Endothelial cell of umbilical vein (primary cell): ENCODE results near the gene PCGF2. TPM values are rescaled to one million over a fixed set of nuclear protein-coding genes. Genes with fewer than 3 reads are reported as not detected.

Experiments
- Bru-seq: library from RNA; stranded (reverse); fragments of 400-500 nt; gene quantifications from one replicate; lab custom pipeline; 2021; lab: Mats Ljungman, UMichigan
- BruChase-seq, 2 experiments: library from RNA; stranded (reverse); fragments of 400-500 nt; gene quantifications; one replicate each; lab custom pipeline; 2021; lab: Mats Ljungman, UMichigan
- BruUV-seq: library from RNA; stranded (reverse); fragments of 400-500 nt; replicated peaks from 2 replicates; lab custom pipeline; 2021; lab: Mats Ljungman, UMichigan
- CTCF ChIA-PET: fragments of 300-600, 350-600 bp; sonication (Branson Sonifier 250); formaldehyde crosslinking; loops from one replicate; lab custom pipeline; 2021; ENCODE audit warnings: antibody characterized with exemption, inconsistent platforms; lab: Charles Lee
- POLR2A ChIA-PET: fragments of 300-600, 350-600 bp; sonication (Branson Sonifier 250); formaldehyde crosslinking; loops from one replicate; lab custom pipeline; 2021; ENCODE audit warnings: antibody characterized with exemption, inconsistent platforms; lab: Charles Lee
- DNase-seq: peaks from one replicate; pipeline ENCODE4 v3.0.0-alpha.2; 2011; ENCODE audit warnings: low read depth, low spot score
- FAIRE-seq: peaks from 2 replicates; lab custom pipeline; 2011; peaks lifted over from hg19 to GRCh38; lab: Jason Lieb, UNC
- H2AFZ ChIP-seq: 2 replicates; pipeline ENCODE4 v1.6.0; 2012; ENCODE audit warnings: low read depth, low read length, control low read depth, inconsistent platforms
- H3K27ac ChIP-seq: 2 replicates; pipeline ENCODE4 v1.5.1; 2011; ENCODE audit warnings: low read depth, mild to moderate bottlenecking, control low read depth, low read length, moderate library complexity; ENCODE audit not compliant: insufficient read depth
- H3K27me3 ChIP-seq, 2 experiments: 2 replicates each; pipeline versions ENCODE4 v1.6.0 to v1.6.1; 2011; ENCODE audit warnings: low read length in 2 of 2, mixed read lengths in 1 of 2; ENCODE audit not compliant: control insufficient read depth in 2 of 2, insufficient read depth in 2 of 2
- H3K36me3 ChIP-seq, 2 experiments: 2 replicates in 1 of 2; 3 replicates in 1 of 2; pipeline ENCODE4 v1.5.1; 2011; ENCODE audit warnings: low read length in 2 of 2, mild to moderate bottlenecking in 1 of 2, moderate library complexity in 1 of 2; ENCODE audit not compliant: control insufficient read depth in 2 of 2, insufficient read depth in 2 of 2; ENCODE audit errors: extremely low read depth in 1 of 2
- H3K4me1 ChIP-seq: 3 replicates; pipeline ENCODE4 v1.5.1; 2011; ENCODE audit warnings: mild to moderate bottlenecking, low read length; ENCODE audit not compliant: control insufficient read depth, insufficient read depth; ENCODE audit errors: extremely low read depth
- H3K4me2 ChIP-seq: 2 replicates; pipeline ENCODE4 v1.6.1; 2011; ENCODE audit warnings: low read length, control low read depth, mixed read lengths; ENCODE audit not compliant: insufficient read depth
- H3K4me3 ChIP-seq, 3 experiments: fragments of 200-600 bp in 1 of 3; sonication (generic), shearing (Covaris generic) in 1 of 3; replicated peaks in 1 of 3; 2 replicates each; pipeline ENCODE4 v1.5.1; 2011 to 2016; ENCODE audit warnings: control low read depth in 3 of 3, low read length in 3 of 3, mild to moderate bottlenecking in 2 of 3, inconsistent platforms in 1 of 3, low read depth in 1 of 3, moderate library complexity in 1 of 3; ENCODE audit not compliant: insufficient read depth in 1 of 3
- H3K79me2 ChIP-seq: 2 replicates; pipeline ENCODE4 v1.6.0; 2012; ENCODE audit warnings: low read length, inconsistent platforms; ENCODE audit not compliant: control insufficient read depth, insufficient read depth
- H3K9ac ChIP-seq: replicated peaks from 2 replicates; pipeline ENCODE3; 2011; ENCODE audit warnings: low read length, control low read depth; ENCODE audit not compliant: insufficient read depth; ENCODE audit errors: extremely low read depth
- H3K9me1 ChIP-seq: replicated peaks from 3 replicates; pipeline ENCODE4 v1.6.0; 2011; ENCODE audit warnings: mild to moderate bottlenecking, low read length; ENCODE audit not compliant: control insufficient read depth, insufficient read depth; ENCODE audit errors: extremely low read depth
- H3K9me3 ChIP-seq: replicated peaks from 2 replicates; pipeline ENCODE4 v1.5.1; 2012; ENCODE audit warnings: low read length, inconsistent platforms; ENCODE audit not compliant: control insufficient read depth, insufficient read depth
- H4K20me1 ChIP-seq: replicated peaks from 2 replicates; pipeline ENCODE3; 2011; ENCODE audit warnings: mild to moderate bottlenecking, low read length; ENCODE audit not compliant: control insufficient read depth, insufficient read depth; ENCODE audit errors: extremely low read depth
- CTCF ChIP-seq, 2 donors: IDR thresholded peaks; 1 replicate in 1 of 2; 2 replicates in 1 of 2; pipeline ENCODE4 v1.5.1; 2011; ENCODE audit warnings: low read length in 2 of 2, mild to moderate bottlenecking in 2 of 2, moderate library complexity in 2 of 2, control low read depth in 1 of 2, inconsistent platforms in 1 of 2, low read depth in 1 of 2; ENCODE audit not compliant: insufficient read depth in 1 of 2; ENCODE audit errors: extremely low read depth in 1 of 2
- EZH2 ChIP-seq: IDR thresholded peaks from 2 replicates; pipeline ENCODE4 v1.6.1; 2012; ENCODE audit warnings: borderline replicate concordance, low read depth, mild to moderate bottlenecking, moderate library complexity, low read length, inconsistent platforms; ENCODE audit not compliant: severe bottlenecking
- FOS ChIP-seq: IDR thresholded peaks from 2 replicates; pipeline ENCODE4 v1.6.1; 2011; ENCODE audit warnings: mild to moderate bottlenecking, low read length, moderate library complexity, borderline replicate concordance; ENCODE audit not compliant: insufficient read depth
- GATA2 ChIP-seq: IDR thresholded peaks from 2 replicates; pipeline ENCODE4 v1.7.0; 2011; ENCODE audit warnings: low read depth, mild to moderate bottlenecking, moderate library complexity, mixed read lengths, low read length; ENCODE audit not compliant: insufficient read length, insufficient read depth
- JUN ChIP-seq: IDR thresholded peaks from 2 replicates; pipeline ENCODE4 v1.6.1; 2011; ENCODE audit warnings: borderline replicate concordance, low read depth; ENCODE audit not compliant: insufficient read length, insufficient read depth
- MAX ChIP-seq: IDR thresholded peaks from 2 replicates; pipeline ENCODE4 v1.6.1; 2011; ENCODE audit not compliant: insufficient read depth, insufficient read length
- MYC ChIP-seq: IDR thresholded peaks from one replicate; pipeline ENCODE4 v1.6.1; 2011; ENCODE audit warnings: mild to moderate bottlenecking, low read depth, low read length
- POLR2A ChIP-seq: IDR thresholded peaks from 2 replicates; pipeline ENCODE4 v1.6.1; 2012; ENCODE audit warnings: low read depth, mild to moderate bottlenecking, control low read depth, low read length
- POLR2AphosphoS5 ChIP-seq: IDR thresholded peaks from 2 replicates; pipeline ENCODE4 v1.6.1; 2012; ENCODE audit warnings: low read depth, mild to moderate bottlenecking, control low read depth, low read length, moderate library complexity; ENCODE audit not compliant: insufficient read depth
- dilution Hi-C: fragments of 300-500 bp; cut with MboI; formaldehyde crosslinking; loops from one replicate; pipeline ENCODE4 v1.15.0; 2019; ENCODE audit warnings: low sequenced_read_pairs; ENCODE audit not compliant: extremely low pct_ligation_motif_present
- intact Hi-C: fragments of 100-400 bp; cut with micrococcal nuclease; formaldehyde crosslinking; loops from one replicate; pipeline ENCODE4 v1.10.0; 2022
- long read RNA-seq: library from polyadenylated mRNA; stranded (forward); transcript quantifications from one replicate; pipeline ENCODE4 v2.0.0, GENCODE V29; 2021
- polyA minus RNA-seq, 3 experiments: library from RNA; depleted of rRNA, polyadenylated mRNA; stranded (reverse); fragments of >200 nt; gene quantifications; 1 replicate in 1 of 3; 2 replicates in 2 of 3; pipeline ENCODE4 v1.2.3, GENCODE V29; 2011
- polyA plus RNA-seq, 4 experiments: library from polyadenylated mRNA; depleted of rRNA in 3 of 4; stranded (reverse) in 3 of 4; unstranded in 1 of 4; fragments of >200 nt; gene quantifications; 2 replicates each; pipeline versions ENCODE4 v1.2.1 to v1.2.3, GENCODE V29; 2011 to 2012; ENCODE audit warnings: missing spikeins in 1 of 4
- total RNA-seq: library from RNA; stranded (reverse); gene quantifications from 2 replicates; pipeline ENCODE4 v1.2.3, GENCODE V29; 2021

Gene PCGF2
- 77.5 and 78.4 TPM in 2 replicates for total RNA-seq
- 39.8 and 45.3 TPM in 2 replicates for polyA plus RNA-seq
- polyA plus RNA-seq (2011; cell fraction: cytosol; rRNA removed): 28.6 and 32.6 TPM in 2 replicates
- polyA plus RNA-seq (2011; cell fraction: nucleus; rRNA removed): 29.6 and 36.9 TPM in 2 replicates
- polyA plus RNA-seq (2012): 55.8 and 74.4 TPM in 2 replicates
- 20.3 and 20.9 TPM in 2 replicates for polyA minus RNA-seq
- polyA minus RNA-seq (2011; cell fraction: cytosol; rRNA and poly(A)+ RNA removed): 16.7 TPM
- 7.9 and 14.5 TPM in 2 replicates for polyA minus RNA-seq (2011; cell fraction: nucleus; rRNA and poly(A)+ RNA removed)
- Bru-seq, nascent RNA: percentile 65 among the genes with signal in this experiment
- percentile 94 among the genes with signal in this experiment for BruChase-seq, experiment 1, labeled RNA remaining after a 6-hour chase
- BruChase-seq, experiment 2, labeled RNA remaining after a 2-hour chase: percentile 88 among the genes with signal in this experiment
- long read RNA-seq, partial matches to known transcripts: 24 of 52 reads
- long read RNA-seq, other reads (novel, unspliced or antisense): 27 of 52 reads

GRCh38 chr17:38748149-38748891 is at the start of gene PCGF2:
Gene PCGF2 (minus strand): TSS chr17:38748336. CDS start chr17:38740402, 7,934 bp downstream.
- Histone ChIP-seq H3K36me3 (no peaks in the 10 kb centered on the region), H3K4me2 (peak within 1 kb of the TSS; percentile 88), H3K4me3 (peak within 1 kb of the TSS; percentile 80 to 90 (median 80)), H3K4me1 (peaks cover 48% of the 10 kb centered on the region), H3K79me2 (peaks cover 57% of the 10 kb centered on the region), H2AFZ (peak within 1 kb of the TSS; percentile 65), H3K27ac (peak within 1 kb of the TSS; percentile 68), H4K20me1 (peaks cover 2% of the 10 kb centered on the region), H3K9me1 (no peaks in the 10 kb centered on the region), H3K9me3 (no peaks in the 10 kb centered on the region), H3K27me3 (no peaks in the 10 kb centered on the region), H3K9ac (peak within 1 kb of the TSS; percentile 86)
- ChIA-PET POLR2A (no interaction called here), CTCF (interaction anchor here (0.7 kb wide), 1 partner anchor 14 kb away, joined by 3 read pairs; no protein-coding TSS in a partner anchor)
- DNase-seq (peak; percentile 83), FAIRE-seq (no peak)
- TF ChIP-seq MAX (peak; percentile 88), MYC (peak; percentile 25), EZH2 (no peak), POLR2A (peak; percentile 70), JUN (no peak), FOS (no peak), POLR2AphosphoS5 (peak; percentile 67), GATA2 (no peak), CTCF (IDR thresholded peaks at IDR 0.05; ENCODE audit: extremely low read depth in 1 of 2, insufficient read depth in 1 of 2, low read depth in 1 of 2, low read length in 2 of 2) (no peak)
- no TSS peak for BruUV-seq
- intact Hi-C loops (loop anchor here (2.0 kb wide), 1 partner anchor 46 kb away; no protein-coding TSS in a partner anchor), dilution Hi-C loops (no loop called here)
